Measurements from ENCODE around the gene RUFY3.

Gene RUFY3

GRCh38 chr4:70849291-70849690, 127.5 kb downstream of the RUFY3 start:
- DNase-seq, result no peak

GRCh38 chr4:70855464-70855863, 133.7 kb downstream of the RUFY3 start:
- no peak for DNase-seq

Data from activated CD4-positive, alpha-beta T cell treated with anti-CD3 and anti-CD28 coated beads, Interleukin-2, amount 50 U/mL, for 1 hour (primary cell).